ENCODE data around the gene OR10A6.

- TF ChIP-seq CTCF (IDR thresholded peaks at IDR 0.05) (no peak), POLR2A (IDR thresholded peaks at IDR 0.05) (no peak)
These were observed 18.9 kb upstream of the OR10A6 start for GRCh38 chr11:7949934-7950333.

All from tibial nerve (tissue), 3 donors.